ENCODE data around the gene RNF43. TPM values are rescaled to one million over a fixed set of nuclear protein-coding genes. Genes with fewer than 3 reads are reported as not detected.

Gene RNF43
- total and polyA plus RNA-seq, 2 of the 13 experiments (the other 11 are each of a cell fraction or from before 2014, with no cell fraction given), result 31.0 to 53.4 TPM

DNA sequence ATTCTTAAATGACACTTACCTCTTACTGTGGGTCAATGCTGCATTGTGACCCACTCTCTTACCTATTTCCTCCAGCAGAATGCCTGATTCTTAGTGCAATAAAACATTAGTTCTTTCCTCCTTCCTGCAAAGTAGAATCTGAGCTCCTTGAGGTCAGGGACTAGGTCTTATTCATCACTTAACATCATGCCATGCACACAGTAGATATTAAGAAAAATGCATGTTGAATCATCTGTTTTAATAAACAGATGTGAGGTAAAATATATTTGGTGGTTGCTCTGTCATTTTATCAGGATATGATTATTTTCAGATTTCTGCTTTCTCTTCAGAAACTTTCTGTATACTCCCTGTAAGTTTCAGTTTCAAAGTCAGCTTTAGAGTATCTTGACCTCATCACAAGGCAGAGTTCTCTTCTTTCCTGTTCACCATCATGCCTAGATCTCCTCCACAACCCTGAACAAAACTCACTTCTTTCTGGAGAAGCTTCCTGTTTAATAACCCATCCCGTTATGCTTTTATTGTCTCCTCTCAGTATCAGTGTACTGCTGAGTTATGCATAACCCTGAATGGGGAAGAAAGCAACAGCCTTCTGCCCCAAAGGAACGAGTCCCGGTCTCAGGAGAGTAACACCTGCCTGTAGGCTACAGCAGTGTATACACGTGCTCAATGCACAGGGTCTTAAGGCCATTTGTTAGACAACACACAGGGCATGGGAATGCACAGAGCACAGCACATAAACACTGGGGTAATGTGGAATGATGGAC is 35.0 kb downstream of the RNF43 start (continued):
- TF ChIP-seq ZNF629 (CRISPR knock-in tag; conservative IDR thresholded peaks at IDR 0.05), result no peak
- no peak for TF ChIP-seq ZEB1 (IDR thresholded peaks at IDR 0.05; ENCODE audit: insufficient replicate concordance, low read depth)
- TF ChIP-seq, protein P1, sequence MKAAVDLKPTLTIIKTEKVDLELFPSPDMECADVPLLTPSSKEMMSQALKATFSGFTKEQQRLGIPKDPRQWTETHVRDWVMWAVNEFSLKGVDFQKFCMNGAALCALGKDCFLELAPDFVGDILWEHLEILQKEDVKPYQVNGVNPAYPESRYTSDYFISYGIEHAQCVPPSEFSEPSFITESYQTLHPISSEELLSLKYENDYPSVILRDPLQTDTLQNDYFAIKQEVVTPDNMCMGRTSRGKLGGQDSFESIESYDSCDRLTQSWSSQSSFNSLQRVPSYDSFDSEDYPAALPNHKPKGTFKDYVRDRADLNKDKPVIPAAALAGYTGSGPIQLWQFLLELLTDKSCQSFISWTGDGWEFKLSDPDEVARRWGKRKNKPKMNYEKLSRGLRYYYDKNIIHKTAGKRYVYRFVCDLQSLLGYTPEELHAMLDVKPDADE (CRISPR knock-in tag; IDR thresholded peaks at IDR 0.05), result no peak
- 0 out of 2 replicates have a peak, but pooled peaks have one; percentile 65 for TF ChIP-seq ZBTB7A (CRISPR knock-in tag; IDR thresholded peaks at IDR 0.05)
- TF ChIP-seq NFKBIZ (CRISPR knock-in tag; IDR thresholded peaks at IDR 0.05), result peak; percentile 76; the same call in 1 of the 2 replicates
- TF ChIP-seq ZNF547 (CRISPR knock-in tag; IDR thresholded peaks at IDR 0.05), result peak; percentile 70
- peak; percentile 90; the same call in 1 of the 2 replicates for TF ChIP-seq BRD4 (CRISPR knock-in tag; IDR thresholded peaks at IDR 0.05)
- TF ChIP-seq, protein P2, sequence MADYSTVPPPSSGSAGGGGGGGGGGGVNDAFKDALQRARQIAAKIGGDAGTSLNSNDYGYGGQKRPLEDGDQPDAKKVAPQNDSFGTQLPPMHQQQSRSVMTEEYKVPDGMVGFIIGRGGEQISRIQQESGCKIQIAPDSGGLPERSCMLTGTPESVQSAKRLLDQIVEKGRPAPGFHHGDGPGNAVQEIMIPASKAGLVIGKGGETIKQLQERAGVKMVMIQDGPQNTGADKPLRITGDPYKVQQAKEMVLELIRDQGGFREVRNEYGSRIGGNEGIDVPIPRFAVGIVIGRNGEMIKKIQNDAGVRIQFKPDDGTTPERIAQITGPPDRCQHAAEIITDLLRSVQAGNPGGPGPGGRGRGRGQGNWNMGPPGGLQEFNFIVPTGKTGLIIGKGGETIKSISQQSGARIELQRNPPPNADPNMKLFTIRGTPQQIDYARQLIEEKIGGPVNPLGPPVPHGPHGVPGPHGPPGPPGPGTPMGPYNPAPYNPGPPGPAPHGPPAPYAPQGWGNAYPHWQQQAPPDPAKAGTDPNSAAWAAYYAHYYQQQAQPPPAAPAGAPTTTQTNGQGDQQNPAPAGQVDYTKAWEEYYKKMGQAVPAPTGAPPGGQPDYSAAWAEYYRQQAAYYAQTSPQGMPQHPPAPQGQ (CRISPR knock-in tag; IDR thresholded peaks at IDR 0.05; ENCODE audit: borderline replicate concordance), result 0 out of 2 replicates have a peak, but pooled peaks have one; percentile 18
- no peak for TF ChIP-seq KMT2A (CRISPR knock-in tag; IDR thresholded peaks at IDR 0.05)
- TF ChIP-seq TRIM24 (CRISPR knock-in tag; IDR thresholded peaks at IDR 0.05), result no peak
- TF ChIP-seq HDAC2 (CRISPR knock-in tag; IDR thresholded peaks at IDR 0.05), result peak; percentile 24
- TF ChIP-seq, protein P3, sequence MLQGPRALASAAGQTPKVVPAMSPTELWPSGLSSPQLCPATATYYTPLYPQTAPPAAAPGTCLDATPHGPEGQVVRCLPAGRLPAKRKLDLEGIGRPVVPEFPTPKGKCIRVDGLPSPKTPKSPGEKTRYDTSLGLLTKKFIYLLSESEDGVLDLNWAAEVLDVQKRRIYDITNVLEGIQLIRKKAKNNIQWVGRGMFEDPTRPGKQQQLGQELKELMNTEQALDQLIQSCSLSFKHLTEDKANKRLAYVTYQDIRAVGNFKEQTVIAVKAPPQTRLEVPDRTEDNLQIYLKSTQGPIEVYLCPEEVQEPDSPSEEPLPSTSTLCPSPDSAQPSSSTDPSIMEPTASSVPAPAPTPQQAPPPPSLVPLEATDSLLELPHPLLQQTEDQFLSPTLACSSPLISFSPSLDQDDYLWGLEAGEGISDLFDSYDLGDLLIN (CRISPR knock-in tag; IDR thresholded peaks at IDR 0.05; ENCODE audit: borderline replicate concordance), result 0 out of 2 replicates have a peak, but pooled peaks have one; percentile 23
- TF ChIP-seq, protein P4, sequence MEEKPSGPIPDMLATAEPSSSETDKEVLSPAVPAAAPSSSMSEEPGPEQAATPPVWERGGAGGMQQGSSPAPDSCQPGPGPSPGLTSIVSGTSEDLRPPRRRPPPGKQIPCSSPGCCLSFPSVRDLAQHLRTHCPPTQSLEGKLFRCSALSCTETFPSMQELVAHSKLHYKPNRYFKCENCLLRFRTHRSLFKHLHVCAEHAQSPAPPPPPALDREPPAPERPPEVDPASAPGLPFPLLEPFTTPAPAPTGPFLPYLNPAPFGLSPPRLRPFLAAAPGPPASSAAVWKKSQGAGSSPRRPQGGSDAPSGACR (CRISPR knock-in tag; IDR thresholded peaks at IDR 0.05), result no peak
- no peak for TF ChIP-seq ZNF432 (CRISPR knock-in tag; IDR thresholded peaks at IDR 0.05; ENCODE audit: borderline replicate concordance)
- peak; percentile 66; the same call in 1 of the 2 replicates for TF ChIP-seq HES4 (CRISPR knock-in tag; IDR thresholded peaks at IDR 0.05; ENCODE audit: borderline replicate concordance)
- peak; percentile 12; the same call in 1 of the 2 replicates for TF ChIP-seq KAT8 (CRISPR knock-in tag; IDR thresholded peaks at IDR 0.05)
- TF ChIP-seq MIXL1 (CRISPR knock-in tag; IDR thresholded peaks at IDR 0.05), result no peak
- TF ChIP-seq MIER3 (CRISPR knock-in tag; IDR thresholded peaks at IDR 0.05; ENCODE audit: borderline replicate concordance), result no peak
- TF ChIP-seq DNMT1 (CRISPR knock-in tag; IDR thresholded peaks at IDR 0.05), result no peak
- no peak for TF ChIP-seq MAFG (CRISPR knock-in tag; IDR thresholded peaks at IDR 0.05)
- TF ChIP-seq, protein P5, sequence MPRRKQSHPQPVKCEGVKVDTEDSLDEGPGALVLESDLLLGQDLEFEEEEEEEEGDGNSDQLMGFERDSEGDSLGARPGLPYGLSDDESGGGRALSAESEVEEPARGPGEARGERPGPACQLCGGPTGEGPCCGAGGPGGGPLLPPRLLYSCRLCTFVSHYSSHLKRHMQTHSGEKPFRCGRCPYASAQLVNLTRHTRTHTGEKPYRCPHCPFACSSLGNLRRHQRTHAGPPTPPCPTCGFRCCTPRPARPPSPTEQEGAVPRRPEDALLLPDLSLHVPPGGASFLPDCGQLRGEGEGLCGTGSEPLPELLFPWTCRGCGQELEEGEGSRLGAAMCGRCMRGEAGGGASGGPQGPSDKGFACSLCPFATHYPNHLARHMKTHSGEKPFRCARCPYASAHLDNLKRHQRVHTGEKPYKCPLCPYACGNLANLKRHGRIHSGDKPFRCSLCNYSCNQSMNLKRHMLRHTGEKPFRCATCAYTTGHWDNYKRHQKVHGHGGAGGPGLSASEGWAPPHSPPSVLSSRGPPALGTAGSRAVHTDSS (CRISPR knock-in tag; conservative IDR thresholded peaks at IDR 0.05), result 0 out of 2 replicates have a peak, but pooled peaks have one; percentile 43
- TF ChIP-seq, protein P6, sequence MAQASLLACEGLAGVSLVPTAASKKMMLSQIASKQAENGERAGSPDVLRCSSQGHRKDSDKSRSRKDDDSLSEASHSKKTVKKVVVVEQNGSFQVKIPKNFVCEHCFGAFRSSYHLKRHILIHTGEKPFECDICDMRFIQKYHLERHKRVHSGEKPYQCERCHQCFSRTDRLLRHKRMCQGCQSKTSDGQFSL (CRISPR knock-in tag; IDR thresholded peaks at IDR 0.05), result 0 out of 2 replicates have a peak, but pooled peaks have one; percentile 23
- 0 out of 2 replicates have a peak, but pooled peaks have one; percentile 56 for TF ChIP-seq ZNF446 (CRISPR knock-in tag; IDR thresholded peaks at IDR 0.05)
